SK-N-SH (cell line): ENCODE results near the gene FLOT1.

Source experiments
- MEF2A ChIP-seq: IDR thresholded peaks from 2 replicates; pipeline ENCODE4 v1.4.0; 2012; ENCODE audit warnings: low read depth, borderline replicate concordance
- NRF1 ChIP-seq: IDR thresholded peaks from 2 replicates; pipeline ENCODE4 v1.6.1; 2012; ENCODE audit warnings: low read depth, mild to moderate bottlenecking, low read length
- POLR2AphosphoS5 ChIP-seq: IDR thresholded peaks from 2 replicates; pipeline ENCODE4 v1.6.1; 2012; ENCODE audit warnings: low read depth, low read length
- TAF1 ChIP-seq: IDR thresholded peaks from 2 replicates; pipeline ENCODE4 v1.6.1; 2012; ENCODE audit warnings: low read depth, mild to moderate bottlenecking, low read length, moderate library complexity, borderline replicate concordance
- TEAD4 ChIP-seq: IDR thresholded peaks from 2 replicates; pipeline ENCODE4 v1.4.0; 2012; ENCODE audit warnings: mild to moderate bottlenecking, borderline replicate concordance; ENCODE audit not compliant: insufficient read depth
- TF ChIP-seq, protein P1 (sequence below): fragments of 200-600 bp; sonication (generic); IDR thresholded peaks from 2 replicates; pipeline ENCODE4 v1.6.1; 2017; ENCODE audit warnings: antibody characterized with exemption, mild to moderate bottlenecking, moderate library complexity
- TF ChIP-seq, protein P2 (sequence below): fragments of 150-350 bp; IDR thresholded peaks from 2 replicates; pipeline ENCODE4 v1.6.1; 2017; ENCODE audit warnings: antibody characterized with exemption, low read length, low read depth, borderline replicate concordance
- TF ChIP-seq, protein P3 (sequence below): fragments of 150-350 bp; IDR thresholded peaks from 2 replicates; pipeline ENCODE4 v1.6.1; 2016; ENCODE audit warnings: mild to moderate bottlenecking, low read depth, low read length
- TF ChIP-seq, protein P4 (sequence below): IDR thresholded peaks from 2 replicates; pipeline ENCODE4; 2012
- TF ChIP-seq, protein P5 (sequence below): IDR thresholded peaks from 2 replicates; pipeline ENCODE4 v1.6.1; 2012; ENCODE audit warnings: mild to moderate bottlenecking, low read depth, low read length, moderate library complexity
- TF ChIP-seq, protein P6 (sequence below): IDR thresholded peaks from 2 replicates; pipeline ENCODE4 v1.4.0; 2012; ENCODE audit warnings: low read depth, borderline replicate concordance
- TF ChIP-seq, protein P7 (sequence below): IDR thresholded peaks from 2 replicates; pipeline ENCODE4 v1.4.0; 2012; ENCODE audit warnings: low read depth
- TF ChIP-seq, protein P8 (sequence below): IDR thresholded peaks from 2 replicates; pipeline ENCODE4 v1.4.0; 2012; ENCODE audit warnings: low read depth, borderline replicate concordance

DNA sequence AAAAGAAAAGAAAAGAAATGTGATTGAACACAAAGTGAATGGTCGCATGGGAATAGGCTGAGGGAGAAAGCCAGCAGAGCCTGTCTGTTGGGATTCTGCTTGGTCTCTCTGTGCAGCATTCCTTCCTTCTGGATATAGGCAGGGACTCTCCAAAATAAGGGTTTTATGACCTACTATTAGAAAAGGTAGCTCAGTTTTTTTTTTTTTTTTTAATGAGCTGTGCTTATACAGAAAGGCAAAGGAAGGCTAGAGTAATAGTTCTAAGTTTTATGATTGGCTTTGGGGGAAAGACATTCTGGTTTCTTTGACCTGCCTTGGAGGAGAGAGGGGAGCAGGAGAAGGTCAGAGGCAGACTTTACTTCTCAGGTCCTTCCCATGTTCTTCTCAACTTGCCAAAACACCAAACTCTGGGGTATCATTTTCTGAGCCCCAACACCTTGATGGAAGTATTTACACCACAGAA is 20.7 kb upstream of the FLOT1 start:
- TF ChIP-seq POLR2AphosphoS5 (no peak), MEF2A (no peak), TAF1 (no peak), TEAD4 (no peak), NRF1 (no peak)
- TF ChIP-seq, protein P1, sequence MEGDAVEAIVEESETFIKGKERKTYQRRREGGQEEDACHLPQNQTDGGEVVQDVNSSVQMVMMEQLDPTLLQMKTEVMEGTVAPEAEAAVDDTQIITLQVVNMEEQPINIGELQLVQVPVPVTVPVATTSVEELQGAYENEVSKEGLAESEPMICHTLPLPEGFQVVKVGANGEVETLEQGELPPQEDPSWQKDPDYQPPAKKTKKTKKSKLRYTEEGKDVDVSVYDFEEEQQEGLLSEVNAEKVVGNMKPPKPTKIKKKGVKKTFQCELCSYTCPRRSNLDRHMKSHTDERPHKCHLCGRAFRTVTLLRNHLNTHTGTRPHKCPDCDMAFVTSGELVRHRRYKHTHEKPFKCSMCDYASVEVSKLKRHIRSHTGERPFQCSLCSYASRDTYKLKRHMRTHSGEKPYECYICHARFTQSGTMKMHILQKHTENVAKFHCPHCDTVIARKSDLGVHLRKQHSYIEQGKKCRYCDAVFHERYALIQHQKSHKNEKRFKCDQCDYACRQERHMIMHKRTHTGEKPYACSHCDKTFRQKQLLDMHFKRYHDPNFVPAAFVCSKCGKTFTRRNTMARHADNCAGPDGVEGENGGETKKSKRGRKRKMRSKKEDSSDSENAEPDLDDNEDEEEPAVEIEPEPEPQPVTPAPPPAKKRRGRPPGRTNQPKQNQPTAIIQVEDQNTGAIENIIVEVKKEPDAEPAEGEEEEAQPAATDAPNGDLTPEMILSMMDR = no peak
- TF ChIP-seq, protein P2, sequence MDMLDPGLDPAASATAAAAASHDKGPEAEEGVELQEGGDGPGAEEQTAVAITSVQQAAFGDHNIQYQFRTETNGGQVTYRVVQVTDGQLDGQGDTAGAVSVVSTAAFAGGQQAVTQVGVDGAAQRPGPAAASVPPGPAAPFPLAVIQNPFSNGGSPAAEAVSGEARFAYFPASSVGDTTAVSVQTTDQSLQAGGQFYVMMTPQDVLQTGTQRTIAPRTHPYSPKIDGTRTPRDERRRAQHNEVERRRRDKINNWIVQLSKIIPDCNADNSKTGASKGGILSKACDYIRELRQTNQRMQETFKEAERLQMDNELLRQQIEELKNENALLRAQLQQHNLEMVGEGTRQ = no peak
- TF ChIP-seq, protein P3, sequence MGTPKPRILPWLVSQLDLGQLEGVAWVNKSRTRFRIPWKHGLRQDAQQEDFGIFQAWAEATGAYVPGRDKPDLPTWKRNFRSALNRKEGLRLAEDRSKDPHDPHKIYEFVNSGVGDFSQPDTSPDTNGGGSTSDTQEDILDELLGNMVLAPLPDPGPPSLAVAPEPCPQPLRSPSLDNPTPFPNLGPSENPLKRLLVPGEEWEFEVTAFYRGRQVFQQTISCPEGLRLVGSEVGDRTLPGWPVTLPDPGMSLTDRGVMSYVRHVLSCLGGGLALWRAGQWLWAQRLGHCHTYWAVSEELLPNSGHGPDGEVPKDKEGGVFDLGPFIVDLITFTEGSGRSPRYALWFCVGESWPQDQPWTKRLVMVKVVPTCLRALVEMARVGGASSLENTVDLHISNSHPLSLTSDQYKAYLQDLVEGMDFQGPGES = no peak
- TF ChIP-seq, protein P4, sequence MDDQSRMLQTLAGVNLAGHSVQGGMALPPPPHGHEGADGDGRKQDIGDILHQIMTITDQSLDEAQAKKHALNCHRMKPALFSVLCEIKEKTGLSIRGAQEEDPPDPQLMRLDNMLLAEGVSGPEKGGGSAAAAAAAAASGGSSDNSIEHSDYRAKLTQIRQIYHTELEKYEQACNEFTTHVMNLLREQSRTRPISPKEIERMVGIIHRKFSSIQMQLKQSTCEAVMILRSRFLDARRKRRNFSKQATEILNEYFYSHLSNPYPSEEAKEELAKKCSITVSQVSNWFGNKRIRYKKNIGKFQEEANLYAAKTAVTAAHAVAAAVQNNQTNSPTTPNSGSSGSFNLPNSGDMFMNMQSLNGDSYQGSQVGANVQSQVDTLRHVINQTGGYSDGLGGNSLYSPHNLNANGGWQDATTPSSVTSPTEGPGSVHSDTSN = no peak
- TF ChIP-seq, protein P5, sequence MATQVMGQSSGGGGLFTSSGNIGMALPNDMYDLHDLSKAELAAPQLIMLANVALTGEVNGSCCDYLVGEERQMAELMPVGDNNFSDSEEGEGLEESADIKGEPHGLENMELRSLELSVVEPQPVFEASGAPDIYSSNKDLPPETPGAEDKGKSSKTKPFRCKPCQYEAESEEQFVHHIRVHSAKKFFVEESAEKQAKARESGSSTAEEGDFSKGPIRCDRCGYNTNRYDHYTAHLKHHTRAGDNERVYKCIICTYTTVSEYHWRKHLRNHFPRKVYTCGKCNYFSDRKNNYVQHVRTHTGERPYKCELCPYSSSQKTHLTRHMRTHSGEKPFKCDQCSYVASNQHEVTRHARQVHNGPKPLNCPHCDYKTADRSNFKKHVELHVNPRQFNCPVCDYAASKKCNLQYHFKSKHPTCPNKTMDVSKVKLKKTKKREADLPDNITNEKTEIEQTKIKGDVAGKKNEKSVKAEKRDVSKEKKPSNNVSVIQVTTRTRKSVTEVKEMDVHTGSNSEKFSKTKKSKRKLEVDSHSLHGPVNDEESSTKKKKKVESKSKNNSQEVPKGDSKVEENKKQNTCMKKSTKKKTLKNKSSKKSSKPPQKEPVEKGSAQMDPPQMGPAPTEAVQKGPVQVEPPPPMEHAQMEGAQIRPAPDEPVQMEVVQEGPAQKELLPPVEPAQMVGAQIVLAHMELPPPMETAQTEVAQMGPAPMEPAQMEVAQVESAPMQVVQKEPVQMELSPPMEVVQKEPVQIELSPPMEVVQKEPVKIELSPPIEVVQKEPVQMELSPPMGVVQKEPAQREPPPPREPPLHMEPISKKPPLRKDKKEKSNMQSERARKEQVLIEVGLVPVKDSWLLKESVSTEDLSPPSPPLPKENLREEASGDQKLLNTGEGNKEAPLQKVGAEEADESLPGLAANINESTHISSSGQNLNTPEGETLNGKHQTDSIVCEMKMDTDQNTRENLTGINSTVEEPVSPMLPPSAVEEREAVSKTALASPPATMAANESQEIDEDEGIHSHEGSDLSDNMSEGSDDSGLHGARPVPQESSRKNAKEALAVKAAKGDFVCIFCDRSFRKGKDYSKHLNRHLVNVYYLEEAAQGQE = no peak
- TF ChIP-seq, protein P6, sequence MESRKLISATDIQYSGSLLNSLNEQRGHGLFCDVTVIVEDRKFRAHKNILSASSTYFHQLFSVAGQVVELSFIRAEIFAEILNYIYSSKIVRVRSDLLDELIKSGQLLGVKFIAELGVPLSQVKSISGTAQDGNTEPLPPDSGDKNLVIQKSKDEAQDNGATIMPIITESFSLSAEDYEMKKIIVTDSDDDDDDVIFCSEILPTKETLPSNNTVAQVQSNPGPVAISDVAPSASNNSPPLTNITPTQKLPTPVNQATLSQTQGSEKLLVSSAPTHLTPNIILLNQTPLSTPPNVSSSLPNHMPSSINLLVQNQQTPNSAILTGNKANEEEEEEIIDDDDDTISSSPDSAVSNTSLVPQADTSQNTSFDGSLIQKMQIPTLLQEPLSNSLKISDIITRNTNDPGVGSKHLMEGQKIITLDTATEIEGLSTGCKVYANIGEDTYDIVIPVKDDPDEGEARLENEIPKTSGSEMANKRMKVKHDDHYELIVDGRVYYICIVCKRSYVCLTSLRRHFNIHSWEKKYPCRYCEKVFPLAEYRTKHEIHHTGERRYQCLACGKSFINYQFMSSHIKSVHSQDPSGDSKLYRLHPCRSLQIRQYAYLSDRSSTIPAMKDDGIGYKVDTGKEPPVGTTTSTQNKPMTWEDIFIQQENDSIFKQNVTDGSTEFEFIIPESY = no peak
- TF ChIP-seq, protein P7, sequence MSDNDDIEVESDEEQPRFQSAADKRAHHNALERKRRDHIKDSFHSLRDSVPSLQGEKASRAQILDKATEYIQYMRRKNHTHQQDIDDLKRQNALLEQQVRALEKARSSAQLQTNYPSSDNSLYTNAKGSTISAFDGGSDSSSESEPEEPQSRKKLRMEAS = no peak
- TF ChIP-seq, protein P8, sequence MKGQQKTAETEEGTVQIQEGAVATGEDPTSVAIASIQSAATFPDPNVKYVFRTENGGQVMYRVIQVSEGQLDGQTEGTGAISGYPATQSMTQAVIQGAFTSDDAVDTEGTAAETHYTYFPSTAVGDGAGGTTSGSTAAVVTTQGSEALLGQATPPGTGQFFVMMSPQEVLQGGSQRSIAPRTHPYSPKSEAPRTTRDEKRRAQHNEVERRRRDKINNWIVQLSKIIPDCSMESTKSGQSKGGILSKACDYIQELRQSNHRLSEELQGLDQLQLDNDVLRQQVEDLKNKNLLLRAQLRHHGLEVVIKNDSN = no peak
